Inferior parietal cortex (tissue), 1 donor: ENCODE results near the gene LMOD2.

Experiments
- DNase-seq: peaks from one replicate; pipeline ENCODE4 v3.0.0-alpha.2; 2016; ENCODE audit errors: extremely low spot score

Gene LMOD2

GRCh38 chr7:123639631-123640030 is 16.0 kb upstream of the LMOD2 start:
- DNase-seq: no peak

- no peak for DNase-seq
Observed at GRCh38 chr7:123640583-123640982, 15.1 kb upstream of the LMOD2 start.

- no peak for DNase-seq
Observed at GRCh38 chr7:123641901-123642300, 13.8 kb upstream of the LMOD2 start.

GRCh38 chr7:123643495-123644441 is 11.9 kb upstream of the LMOD2 start:
- DNase-seq: no peak

- DNase-seq: no peak
Observed at GRCh38 chr7:123645516-123645915, 10.2 kb upstream of the LMOD2 start.

GRCh38 chr7:123647106-123647730 is 8.4 kb upstream of the LMOD2 start:
- no peak for DNase-seq

- DNase-seq: no peak
Observed at GRCh38 chr7:123649964-123650363, 5.7 kb upstream of the LMOD2 start.

GRCh38 chr7:123650595-123650994 is 5.1 kb upstream of the LMOD2 start:
- DNase-seq: no peak

- no peak for DNase-seq
Observed at GRCh38 chr7:123652406-123652805, 3.3 kb upstream of the LMOD2 start.

- DNase-seq: no peak
Observed at GRCh38 chr7:123653162-123653561, 2.5 kb upstream of the LMOD2 start.

- no peak for DNase-seq
Observed at GRCh38 chr7:123656544-123657303, 1.1 kb downstream of the LMOD2 start.

GRCh38 chr7:123657304-123657685 is 1.6 kb downstream of the LMOD2 start:
- DNase-seq: no peak

GRCh38 chr7:123658023-123658422 is 2.4 kb downstream of the LMOD2 start:
- no peak for DNase-seq

- no peak for DNase-seq
Observed at GRCh38 chr7:123660514-123661354, 5.1 kb downstream of the LMOD2 start.

- DNase-seq: no peak
Observed at GRCh38 chr7:123661765-123662164, 6.1 kb downstream of the LMOD2 start.

- DNase-seq: no peak
Observed at GRCh38 chr7:123662293-123662692, 6.6 kb downstream of the LMOD2 start.

- DNase-seq: no peak
Observed at GRCh38 chr7:123662755-123663154, 7.1 kb downstream of the LMOD2 start.

- DNase-seq: no peak
Observed at GRCh38 chr7:123663200-123663599, 7.5 kb downstream of the LMOD2 start.

GRCh38 chr7:123665157-123665556 is 9.5 kb downstream of the LMOD2 start:
- DNase-seq: no peak

- DNase-seq: no peak
Observed at GRCh38 chr7:123665896-123666295, 10.2 kb downstream of the LMOD2 start.

GRCh38 chr7:123666492-123666891 is 10.8 kb downstream of the LMOD2 start:
- DNase-seq: no peak

GRCh38 chr7:123669485-123669884 is 13.8 kb downstream of the LMOD2 start:
- DNase-seq: no peak
